GM20431 (cell line): ENCODE measurements around the gene ABCA12.

Source experiments
- in situ Hi-C: fragments of 300-500 bp; cut with MseI, MboI; formaldehyde crosslinking; loops from one replicate; pipeline ENCODE4 v1.15.0; 2020; ENCODE audit warnings: low sequenced_read_pairs; ENCODE audit not compliant: unreplicated experiment

Gene ABCA12

DNA sequence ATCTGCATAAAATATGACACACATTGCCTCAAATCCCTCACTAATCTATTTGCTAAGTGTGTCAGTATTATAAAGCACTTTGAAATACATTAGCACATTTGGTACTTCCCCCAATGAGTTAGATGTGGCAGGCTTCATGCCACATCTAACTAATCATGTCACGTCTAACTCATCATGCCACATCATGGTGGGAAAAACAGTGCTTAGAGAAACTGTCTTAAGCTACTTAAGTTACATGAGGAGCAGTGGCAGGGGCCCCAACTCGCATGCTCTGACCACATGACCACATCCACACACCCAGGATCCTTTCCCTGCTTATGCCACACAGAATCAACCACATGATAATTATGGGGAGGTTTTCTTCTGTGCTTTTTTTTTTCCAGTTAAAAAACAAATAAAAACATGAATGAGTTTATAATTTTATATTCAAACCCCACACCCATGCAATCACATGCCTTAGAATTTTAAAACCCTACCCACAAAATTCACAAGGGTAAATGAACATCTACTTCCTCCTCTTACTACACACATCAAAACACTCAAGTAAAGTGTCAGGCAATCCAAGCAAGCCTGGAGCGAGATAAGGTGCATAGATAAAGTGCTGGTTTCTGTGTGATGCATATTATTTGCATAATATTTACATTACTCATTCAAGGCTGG, 1.6 kb downstream of the ABCA12 start:
- in situ Hi-C loops: no loop called here

DNA sequence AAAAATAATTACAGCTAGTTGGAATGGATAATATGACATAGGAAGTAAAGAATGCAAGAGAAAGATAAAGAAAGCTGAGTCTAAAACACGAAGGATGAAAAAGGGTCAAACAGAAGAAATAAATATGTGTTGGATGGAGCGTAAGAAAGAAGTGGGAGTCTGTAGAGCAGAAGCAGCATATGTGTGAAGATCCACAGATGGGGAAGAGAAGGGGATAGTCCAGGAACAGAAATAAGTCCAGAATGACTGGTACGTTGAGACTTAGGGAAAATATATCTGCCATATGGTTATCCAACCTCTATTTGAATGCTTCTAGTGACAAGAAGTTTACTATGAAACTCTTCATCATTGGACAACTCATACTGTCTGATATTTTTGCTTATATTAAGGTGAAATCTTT, 18.0 kb downstream of the ABCA12 start:
- in situ Hi-C loops: no loop called here

DNA sequence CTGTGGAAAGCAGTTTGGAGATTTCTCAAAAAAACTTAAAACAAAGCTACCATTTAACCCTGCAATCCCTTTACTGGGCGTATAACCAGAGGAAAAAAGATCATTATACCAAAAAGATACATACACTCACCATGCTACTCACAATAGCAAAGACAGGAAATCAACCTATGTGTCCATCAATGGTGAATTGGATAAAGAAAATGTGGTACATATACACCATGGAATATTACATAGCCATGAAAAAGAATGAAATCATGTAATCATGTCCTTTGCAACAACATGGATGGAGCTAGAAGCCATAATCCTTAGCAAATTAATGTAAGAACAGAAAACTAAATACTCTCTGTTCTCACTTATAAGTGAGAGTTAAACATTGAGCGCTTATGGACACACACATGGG, 18.6 kb downstream of the ABCA12 start:
- in situ Hi-C loops: no loop called here

DNA sequence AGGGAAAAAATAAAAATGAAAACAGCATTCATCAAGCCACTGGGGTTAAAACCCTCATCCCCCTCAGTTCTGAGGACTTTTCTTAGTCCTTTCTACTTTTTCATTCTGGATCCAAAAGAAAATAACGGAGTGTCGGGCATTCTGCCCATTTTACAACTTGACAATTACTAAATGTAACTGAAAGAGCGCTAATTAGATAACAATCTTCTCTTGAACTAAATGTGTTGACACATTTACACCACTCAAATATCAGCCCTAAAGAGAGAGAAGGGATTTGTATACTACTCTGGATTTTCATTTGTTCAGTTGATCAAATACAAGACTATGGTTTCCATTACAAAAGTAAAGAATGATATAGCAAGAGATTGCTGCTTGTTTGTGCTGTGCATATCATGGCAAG, 27.5 kb downstream of the ABCA12 start:
- in situ Hi-C loops: no loop called here

DNA sequence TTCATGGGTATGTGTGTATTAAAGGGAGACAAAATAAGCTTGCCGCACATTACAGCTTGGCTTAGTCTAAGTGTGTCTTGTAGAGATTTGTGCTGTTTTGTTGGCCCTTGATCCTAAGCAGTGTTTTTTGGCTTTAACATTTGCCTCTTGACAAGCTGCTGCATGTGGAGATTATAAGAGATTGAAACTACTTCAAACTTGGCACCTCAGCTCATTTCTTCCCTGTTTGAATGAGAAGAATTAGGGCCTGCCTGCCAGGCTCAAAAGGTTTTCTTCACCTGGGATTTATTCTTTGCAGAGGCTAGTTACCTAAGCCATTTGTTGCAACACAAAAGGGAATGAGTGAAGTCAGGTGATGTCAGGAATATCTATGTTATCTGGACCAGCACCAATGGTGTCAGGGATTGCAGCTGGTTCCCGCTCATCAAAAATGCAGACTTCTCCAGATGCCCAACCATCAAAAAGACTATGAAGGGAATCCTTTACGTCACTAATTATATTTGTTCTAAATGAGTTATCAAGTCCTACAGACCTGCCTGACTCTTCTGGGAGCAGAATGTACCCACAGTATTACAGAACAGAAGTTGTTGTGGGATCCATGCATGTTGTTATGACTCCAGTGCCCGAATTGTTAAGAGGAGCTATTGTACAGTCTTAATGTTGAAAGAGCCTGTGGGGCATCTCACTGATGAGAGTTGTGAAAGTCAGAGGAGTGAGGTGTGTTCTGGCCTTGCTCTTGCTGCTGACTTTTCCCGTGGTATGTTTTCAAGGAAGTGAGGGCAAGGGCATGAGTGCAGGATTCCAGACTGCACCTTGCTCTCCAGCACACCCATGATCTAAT, 31.0 kb downstream of the ABCA12 start:
- in situ Hi-C loops: no loop called here

DNA sequence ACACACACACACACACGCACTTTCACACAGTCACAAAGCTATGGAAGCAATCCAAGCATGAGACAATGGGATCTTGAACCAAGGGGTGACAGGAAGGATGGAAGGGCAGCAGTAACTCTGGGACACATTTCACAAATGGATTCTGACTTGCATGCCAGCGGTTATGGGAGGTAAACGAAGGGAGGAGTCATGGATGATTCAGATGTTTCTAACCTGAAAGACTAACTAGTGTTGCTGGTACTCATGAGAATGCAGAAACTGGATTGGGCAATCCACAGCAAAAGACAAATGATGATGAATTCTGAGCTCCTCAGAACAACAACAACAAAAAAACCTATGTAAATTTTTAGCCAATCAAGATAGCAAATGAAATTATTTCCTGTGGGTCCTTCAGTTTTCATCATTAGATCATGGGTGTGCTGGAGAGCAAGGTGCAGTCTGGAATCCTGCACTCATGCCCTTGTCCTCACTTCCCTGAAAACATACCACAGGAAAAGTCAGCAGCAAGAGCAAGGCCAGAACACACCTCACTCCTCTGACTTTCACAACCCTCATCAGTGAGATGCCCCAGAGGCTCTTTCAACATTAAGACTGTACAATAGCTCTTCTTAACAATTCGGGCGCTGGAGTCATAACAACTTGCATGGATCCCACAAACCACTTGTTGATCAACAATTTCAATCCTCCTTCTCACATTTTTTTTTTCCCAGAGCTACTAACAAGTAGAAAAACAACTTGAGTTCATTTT, 32.6 kb downstream of the ABCA12 start:
- in situ Hi-C loops: no loop called here

DNA sequence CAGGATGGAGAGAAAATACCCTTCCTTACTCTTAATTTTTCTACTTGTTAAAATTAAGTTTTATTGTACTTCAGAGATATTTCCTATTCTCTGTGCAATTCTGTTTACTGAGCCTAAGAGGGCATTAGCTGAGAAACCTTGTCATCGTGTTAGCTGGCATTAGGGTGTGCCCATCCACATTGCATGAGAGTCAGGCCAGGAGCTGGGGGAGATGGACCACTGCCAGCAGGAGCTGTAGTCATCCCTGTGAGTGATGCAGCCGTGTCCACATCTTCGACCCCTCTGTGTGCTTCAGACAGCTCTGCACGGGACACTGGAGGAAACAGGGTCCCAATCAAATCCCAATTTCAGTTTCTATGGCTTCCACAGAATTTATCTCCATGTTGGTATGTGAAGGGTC, 34.2 kb downstream of the ABCA12 start:
- in situ Hi-C loops: no loop called here

DNA sequence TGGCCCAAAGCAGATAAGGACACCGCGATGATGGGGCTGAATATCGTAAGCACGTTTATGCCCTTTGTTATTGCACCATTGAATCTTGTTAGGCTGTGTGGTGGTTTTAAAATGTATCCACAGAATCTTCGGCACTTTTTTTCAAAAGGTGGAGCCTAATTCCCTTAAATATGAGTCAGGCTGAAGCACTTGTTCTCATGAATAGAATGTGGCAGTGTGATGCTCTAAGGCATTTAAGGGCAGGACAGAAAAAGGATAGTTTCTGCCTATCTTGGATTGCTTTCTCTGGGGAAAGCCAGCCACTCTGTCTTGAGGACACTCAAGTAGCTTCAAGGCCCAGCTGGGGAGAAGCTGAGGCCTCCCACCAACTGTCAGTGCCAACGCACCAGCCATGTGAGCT, 39.6 kb downstream of the ABCA12 start:
- in situ Hi-C loops: no loop called here

DNA sequence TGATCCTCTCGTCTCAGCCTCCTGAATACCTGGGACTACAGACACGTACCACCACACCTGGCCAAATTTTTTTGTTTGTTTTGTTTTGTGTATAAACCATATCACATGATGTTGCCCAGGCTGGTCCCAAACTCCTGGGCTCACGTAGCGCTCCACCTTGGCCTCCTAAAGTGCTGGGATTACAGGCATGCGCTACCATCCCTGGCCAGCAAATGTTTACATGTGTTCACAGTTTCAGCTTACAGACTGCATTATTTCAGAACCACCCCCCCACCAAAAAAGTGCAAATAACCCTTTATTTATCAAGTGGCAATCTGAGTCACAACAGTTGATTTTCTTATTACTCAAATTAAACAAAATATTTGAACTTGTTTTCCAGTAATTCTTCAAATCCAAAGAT, 54.3 kb downstream of the ABCA12 start:
- in situ Hi-C loops: no loop called here

DNA sequence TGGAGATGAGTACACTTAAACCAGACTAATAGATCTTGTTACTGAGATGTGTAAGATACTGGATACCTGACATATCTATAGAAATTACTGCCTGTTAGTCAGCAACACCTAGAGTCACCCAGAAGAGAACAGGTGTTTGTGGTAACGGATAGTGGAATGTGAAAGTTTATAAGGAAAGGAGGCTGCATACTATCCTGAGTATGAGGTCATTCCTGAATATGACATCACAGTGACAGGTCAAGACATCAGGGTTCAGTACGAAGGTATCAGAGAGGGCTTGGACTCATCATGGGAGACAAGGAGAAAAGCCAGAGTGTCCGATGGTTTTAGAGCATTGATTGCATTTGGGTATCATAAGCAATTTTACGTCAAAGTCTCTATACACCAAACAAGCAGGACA, 55.3 kb downstream of the ABCA12 start:
- in situ Hi-C loops: no loop called here

DNA sequence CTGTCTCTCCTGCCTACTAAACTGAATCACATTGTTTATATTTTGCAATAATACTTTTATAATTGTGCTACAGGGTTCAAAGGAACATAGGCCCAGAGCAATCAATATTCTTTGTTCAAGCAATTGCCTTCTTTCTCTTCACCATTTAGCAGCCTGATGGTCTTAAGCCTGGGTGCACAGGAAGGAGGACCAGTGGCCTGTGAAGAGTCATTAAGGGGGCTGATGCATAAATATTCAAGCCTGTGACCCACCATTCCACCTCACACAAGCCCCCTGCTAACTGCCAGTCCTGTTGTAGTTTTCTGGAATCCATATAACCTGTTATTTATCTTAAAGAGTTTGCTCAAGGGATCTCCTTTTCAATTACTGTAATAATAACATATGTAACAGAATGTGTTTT, 56.0 kb downstream of the ABCA12 start:
- in situ Hi-C loops: no loop called here

DNA sequence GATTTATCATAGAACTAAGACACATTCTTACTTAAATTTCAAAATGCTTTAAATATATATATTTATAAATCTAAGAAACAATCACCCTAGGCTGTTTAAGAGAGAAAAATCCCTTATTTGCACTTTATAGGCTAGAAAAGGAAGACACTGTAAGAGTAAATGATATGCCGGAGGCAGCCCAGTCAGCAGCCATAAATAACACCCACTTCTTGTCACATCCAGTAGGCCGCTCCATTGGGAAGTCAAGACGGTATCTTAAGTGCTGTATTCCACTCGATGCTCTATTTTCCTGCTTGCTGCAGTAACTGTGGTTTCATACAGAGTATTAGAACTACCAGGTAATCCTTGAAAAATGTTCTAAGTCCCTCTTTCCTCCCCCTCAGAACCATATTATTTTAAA, 57.9 kb downstream of the ABCA12 start:
- in situ Hi-C loops: no loop called here

DNA sequence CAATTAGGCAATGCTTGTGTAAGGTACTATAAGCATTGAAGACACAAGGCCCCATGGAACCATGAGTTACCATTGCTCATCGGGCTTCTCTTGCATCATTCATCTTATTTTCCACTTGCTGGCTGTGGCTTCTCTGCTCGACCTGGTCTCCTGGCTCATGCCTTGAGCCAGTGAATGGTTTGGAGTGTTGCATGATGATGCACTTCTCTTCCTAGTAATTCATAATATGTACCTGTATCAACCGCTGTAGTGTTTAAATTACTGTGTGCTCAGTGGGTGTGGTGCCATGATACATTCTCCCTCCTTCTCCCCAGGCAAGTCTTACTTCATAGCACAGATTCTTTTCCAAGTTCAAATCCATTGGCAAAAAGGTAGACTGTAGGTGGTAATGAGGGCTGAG, 66.8 kb downstream of the ABCA12 start:
- in situ Hi-C loops: no loop called here

DNA sequence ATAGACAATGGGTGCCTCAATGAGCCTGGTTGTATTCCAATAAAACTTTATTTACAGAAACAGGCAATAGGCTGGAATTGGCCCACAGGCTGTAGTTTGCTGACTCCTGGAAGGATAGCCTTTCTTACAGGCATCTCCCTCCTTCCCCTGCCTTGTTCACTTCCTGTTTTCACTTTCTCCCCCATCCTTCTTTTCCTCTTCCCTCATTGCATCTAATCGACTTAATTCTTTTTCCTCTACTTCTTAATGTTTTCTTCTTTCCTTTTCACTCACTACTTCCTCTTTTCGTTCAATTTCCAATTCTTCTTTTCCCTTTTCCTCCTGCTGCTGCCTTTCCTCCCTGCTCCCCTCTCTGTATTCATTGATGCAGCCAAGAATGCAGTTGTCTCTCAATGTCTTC, 70.0 kb downstream of the ABCA12 start:
- in situ Hi-C loops: no loop called here

DNA sequence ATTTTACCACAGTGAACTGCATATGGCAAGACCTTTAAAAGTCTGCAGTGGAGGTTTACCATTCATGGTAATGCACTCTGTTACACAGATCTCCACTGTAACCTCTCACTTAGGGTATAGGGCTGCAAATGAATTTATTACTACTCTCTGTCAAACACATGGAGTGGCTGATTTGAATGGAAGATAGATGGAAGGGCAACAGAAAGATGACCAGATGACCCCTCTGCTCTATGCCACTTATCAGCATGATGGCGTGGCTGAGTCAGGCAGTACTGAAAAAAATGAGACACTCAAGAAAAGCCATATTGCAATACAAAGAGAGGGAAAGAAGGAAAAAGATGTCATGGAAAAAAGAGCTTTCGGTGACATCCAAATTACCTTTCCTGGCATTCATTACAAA, 72.3 kb downstream of the ABCA12 start:
- in situ Hi-C loops: no loop called here

DNA sequence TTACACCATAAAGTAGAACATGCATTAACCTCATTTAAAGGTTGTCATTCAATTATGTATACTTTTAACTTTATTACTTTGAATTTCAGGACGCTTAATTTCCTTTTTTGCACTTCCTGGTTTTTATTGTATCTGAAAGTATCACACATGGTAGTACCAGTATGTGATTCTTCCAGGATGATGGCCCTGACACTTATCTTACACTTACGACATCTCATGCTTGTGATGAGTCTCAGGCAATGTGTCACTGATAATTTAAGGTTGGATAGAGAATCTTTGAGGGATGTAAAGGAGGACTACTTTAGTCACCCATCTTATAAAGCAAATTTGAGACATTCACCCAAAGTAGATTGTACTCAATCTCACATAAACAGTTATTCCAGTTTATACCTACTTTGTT, 74.9 kb downstream of the ABCA12 start:
- in situ Hi-C loops: no loop called here

DNA sequence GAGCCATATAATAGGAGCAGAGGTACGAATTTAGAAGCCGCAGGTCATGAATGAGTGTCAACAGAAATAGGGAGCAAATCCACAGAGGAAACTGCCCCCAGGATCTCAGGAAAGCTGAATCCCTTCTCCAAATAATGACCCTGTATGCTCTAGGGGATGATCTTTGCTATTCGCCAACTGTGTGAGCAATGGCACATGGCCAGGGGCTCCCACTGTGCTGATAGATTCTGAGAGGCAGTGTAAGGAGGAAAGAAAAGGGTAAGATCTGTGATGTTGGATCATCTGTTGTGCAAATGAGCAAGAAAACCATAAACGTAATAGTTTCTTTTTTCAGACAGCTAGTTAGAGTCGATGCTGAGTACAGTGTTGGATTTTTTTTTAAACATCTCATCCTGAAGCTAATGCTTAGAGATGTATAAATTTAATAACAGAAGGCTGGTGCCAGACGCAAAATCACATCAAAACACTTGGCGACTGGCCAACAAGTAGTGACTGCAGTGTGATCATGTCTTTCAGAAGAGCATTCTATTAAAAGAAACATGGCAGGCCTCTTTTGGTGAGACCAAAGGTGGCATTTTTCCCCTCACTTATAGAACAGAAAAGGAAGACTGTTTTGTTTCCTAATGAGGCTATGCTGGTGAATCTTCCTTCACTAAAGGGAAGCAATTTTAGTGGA, 77.4 kb downstream of the ABCA12 start:
- in situ Hi-C loops: no loop called here

DNA sequence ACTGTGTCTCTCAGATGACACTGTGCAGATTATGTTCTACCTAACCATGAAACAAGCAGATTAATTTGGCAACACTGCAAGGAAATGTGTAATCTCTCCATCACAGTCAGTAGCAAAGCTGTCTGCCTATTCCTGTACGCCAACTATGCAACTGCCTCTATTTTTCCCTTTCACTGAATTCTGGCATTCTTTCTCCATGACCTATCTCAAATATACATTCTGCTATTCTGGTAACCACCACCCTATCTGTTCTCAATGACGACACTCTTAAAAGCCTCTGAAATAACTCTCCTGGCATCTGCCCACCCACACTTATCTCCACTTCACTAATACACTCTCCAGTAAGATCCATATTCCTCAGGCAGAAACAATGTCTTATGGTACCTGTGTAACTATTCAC, 78.7 kb downstream of the ABCA12 start:
- in situ Hi-C loops: no loop called here

DNA sequence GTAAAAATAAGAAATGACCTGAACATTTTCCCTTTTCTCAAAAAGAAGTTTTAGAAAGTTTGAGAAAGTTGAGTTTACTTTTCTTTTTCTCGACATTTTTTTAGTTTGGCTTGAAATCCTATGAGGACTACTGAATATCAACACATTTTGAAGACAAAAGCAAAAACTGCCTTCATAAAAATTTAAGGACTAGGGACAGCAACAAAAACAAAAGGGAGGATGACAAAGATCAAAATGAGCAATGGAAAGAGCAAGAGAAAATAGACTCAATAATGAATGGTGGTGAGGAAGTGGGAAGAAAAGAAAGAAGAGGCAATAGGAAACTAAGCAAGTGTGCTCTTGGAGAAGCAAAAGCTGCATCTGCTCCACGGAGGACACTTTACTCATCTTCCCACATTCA, 82.5 kb downstream of the ABCA12 start:
- in situ Hi-C loops: no loop called here

DNA sequence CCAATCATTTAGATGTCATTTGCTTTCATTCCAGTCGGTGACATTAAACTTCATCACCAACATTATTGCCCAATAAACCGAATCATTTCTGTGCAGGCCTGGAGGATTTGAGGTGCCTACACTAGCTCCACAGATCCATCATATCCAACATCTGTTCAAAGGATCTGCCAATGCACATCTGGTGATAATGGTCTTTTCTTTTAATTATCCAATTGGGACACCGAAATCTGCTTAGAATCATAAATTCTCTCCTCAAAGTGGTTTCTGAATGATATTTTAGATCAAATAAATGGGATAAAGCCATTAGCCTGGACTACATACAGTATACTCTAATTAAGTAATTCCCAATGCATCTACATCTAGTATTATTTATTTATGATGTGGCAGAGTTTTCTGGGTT, 85.6 kb downstream of the ABCA12 start:
- in situ Hi-C loops: no loop called here

DNA sequence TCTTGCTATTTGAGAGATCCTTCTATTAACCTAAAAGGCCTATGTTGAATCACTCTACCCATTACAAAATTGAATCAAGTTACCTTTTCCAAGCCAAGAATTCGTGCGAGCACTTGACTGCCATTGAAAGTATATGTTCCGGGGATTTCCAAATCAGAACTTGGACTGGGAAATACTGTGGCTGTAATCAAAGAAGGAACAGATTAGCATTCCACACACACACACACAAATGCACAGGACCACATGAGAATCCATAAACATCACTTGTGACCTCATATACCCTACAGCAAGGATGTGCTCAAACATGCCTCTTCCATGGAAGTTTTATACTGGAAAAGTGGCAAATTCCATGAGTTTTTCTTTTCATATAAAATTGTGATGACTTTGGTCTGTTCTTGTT, 86.0 kb downstream of the ABCA12 start:
- in situ Hi-C loops: no loop called here
